Testis (tissue), 2 donors: ENCODE results near the gene TAF3.

Source experiments
- CTCF ChIP-seq, 3 experiments: fragments of 450-650 bp in 2 of 3; fragments of 200-600 bp in 1 of 3; sonication (generic) in 1 of 3; IDR thresholded peaks; one replicate each; pipeline ENCODE4 v1.5.1; 2016 to 2019; ENCODE audit warnings: antibody characterized with exemption in 3 of 3, mild to moderate bottlenecking in 2 of 3, moderate library complexity in 1 of 3
- POLR2A ChIP-seq: fragments of 450-650 bp; IDR thresholded peaks from one replicate; pipeline ENCODE4 v1.6.1; 2017; ENCODE audit warnings: antibody characterized with exemption, mild to moderate bottlenecking, moderate library complexity

DNA sequence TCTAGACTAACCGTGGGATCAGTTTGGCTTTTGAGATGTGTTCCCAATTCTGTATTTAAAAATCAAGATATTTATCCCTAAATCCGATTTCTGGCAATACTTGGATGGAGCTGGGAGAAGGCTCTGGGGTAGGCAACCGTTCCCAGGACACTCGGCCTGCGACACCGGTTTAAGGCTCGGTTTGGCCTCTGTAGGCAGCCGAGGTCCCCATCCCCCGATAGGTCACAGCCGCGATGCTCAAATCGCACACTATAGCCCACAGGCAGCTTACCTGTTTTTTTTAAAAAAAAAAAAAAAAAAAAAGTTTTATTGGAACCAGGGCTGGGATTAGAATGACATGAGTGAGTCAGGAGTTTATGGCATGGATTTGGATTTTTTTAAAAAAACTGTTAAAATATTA lies 729 bp upstream of the TAF3 start:
- TF ChIP-seq CTCF (IDR thresholded peaks at IDR 0.05) (no peak), POLR2A (no peak)
